ENCODE results near the gene BRINP1. TPM values are rescaled to one million over a fixed set of nuclear protein-coding genes. Genes with fewer than 3 reads are reported as not detected.

The BRINP1 gene
- total and polyA plus RNA-seq, 2 of the 8 experiments (the other 6 are each of a cell fraction or from before 2014, with no cell fraction given) = 19.5 to 20.5 TPM

GRCh38 chr9:119409552-119409951 is 40.3 kb upstream of the BRINP1 start (continued):
- TF ChIP-seq, protein P1, sequence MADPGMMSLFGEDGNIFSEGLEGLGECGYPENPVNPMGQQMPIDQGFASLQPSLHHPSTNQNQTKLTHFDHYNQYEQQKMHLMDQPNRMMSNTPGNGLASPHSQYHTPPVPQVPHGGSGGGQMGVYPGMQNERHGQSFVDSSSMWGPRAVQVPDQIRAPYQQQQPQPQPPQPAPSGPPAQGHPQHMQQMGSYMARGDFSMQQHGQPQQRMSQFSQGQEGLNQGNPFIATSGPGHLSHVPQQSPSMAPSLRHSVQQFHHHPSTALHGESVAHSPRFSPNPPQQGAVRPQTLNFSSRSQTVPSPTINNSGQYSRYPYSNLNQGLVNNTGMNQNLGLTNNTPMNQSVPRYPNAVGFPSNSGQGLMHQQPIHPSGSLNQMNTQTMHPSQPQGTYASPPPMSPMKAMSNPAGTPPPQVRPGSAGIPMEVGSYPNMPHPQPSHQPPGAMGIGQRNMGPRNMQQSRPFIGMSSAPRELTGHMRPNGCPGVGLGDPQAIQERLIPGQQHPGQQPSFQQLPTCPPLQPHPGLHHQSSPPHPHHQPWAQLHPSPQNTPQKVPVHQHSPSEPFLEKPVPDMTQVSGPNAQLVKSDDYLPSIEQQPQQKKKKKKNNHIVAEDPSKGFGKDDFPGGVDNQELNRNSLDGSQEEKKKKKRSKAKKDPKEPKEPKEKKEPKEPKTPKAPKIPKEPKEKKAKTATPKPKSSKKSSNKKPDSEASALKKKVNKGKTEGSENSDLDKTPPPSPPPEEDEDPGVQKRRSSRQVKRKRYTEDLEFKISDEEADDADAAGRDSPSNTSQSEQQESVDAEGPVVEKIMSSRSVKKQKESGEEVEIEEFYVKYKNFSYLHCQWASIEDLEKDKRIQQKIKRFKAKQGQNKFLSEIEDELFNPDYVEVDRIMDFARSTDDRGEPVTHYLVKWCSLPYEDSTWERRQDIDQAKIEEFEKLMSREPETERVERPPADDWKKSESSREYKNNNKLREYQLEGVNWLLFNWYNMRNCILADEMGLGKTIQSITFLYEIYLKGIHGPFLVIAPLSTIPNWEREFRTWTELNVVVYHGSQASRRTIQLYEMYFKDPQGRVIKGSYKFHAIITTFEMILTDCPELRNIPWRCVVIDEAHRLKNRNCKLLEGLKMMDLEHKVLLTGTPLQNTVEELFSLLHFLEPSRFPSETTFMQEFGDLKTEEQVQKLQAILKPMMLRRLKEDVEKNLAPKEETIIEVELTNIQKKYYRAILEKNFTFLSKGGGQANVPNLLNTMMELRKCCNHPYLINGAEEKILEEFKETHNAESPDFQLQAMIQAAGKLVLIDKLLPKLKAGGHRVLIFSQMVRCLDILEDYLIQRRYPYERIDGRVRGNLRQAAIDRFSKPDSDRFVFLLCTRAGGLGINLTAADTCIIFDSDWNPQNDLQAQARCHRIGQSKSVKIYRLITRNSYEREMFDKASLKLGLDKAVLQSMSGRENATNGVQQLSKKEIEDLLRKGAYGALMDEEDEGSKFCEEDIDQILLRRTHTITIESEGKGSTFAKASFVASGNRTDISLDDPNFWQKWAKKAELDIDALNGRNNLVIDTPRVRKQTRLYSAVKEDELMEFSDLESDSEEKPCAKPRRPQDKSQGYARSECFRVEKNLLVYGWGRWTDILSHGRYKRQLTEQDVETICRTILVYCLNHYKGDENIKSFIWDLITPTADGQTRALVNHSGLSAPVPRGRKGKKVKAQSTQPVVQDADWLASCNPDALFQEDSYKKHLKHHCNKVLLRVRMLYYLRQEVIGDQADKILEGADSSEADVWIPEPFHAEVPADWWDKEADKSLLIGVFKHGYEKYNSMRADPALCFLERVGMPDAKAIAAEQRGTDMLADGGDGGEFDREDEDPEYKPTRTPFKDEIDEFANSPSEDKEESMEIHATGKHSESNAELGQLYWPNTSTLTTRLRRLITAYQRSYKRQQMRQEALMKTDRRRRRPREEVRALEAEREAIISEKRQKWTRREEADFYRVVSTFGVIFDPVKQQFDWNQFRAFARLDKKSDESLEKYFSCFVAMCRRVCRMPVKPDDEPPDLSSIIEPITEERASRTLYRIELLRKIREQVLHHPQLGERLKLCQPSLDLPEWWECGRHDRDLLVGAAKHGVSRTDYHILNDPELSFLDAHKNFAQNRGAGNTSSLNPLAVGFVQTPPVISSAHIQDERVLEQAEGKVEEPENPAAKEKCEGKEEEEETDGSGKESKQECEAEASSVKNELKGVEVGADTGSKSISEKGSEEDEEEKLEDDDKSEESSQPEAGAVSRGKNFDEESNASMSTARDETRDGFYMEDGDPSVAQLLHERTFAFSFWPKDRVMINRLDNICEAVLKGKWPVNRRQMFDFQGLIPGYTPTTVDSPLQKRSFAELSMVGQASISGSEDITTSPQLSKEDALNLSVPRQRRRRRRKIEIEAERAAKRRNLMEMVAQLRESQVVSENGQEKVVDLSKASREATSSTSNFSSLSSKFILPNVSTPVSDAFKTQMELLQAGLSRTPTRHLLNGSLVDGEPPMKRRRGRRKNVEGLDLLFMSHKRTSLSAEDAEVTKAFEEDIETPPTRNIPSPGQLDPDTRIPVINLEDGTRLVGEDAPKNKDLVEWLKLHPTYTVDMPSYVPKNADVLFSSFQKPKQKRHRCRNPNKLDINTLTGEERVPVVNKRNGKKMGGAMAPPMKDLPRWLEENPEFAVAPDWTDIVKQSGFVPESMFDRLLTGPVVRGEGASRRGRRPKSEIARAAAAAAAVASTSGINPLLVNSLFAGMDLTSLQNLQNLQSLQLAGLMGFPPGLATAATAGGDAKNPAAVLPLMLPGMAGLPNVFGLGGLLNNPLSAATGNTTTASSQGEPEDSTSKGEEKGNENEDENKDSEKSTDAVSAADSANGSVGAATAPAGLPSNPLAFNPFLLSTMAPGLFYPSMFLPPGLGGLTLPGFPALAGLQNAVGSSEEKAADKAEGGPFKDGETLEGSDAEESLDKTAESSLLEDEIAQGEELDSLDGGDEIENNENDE (IDR thresholded peaks at IDR 0.05; ENCODE audit: insufficient replicate concordance, low read length) = no peak
- TF ChIP-seq CTCF (IDR thresholded peaks at IDR 0.05; ENCODE audit: control extremely low read depth in 1 of 3, insufficient read depth in 1 of 3, low read depth in 1 of 3, low read length in 3 of 3) (peak in 1 of 3 experiments; percentile 5; a peak in 1 of 4 replicates), HDAC2 (IDR thresholded peaks at IDR 0.05; ENCODE audit: borderline replicate concordance in 1 of 2, low read depth in 2 of 2, low read length in 2 of 2) (no peak), CBX8 (IDR thresholded peaks at IDR 0.05; ENCODE audit: borderline replicate concordance, low read depth, low read length) (no peak), HDAC6 (IDR thresholded peaks at IDR 0.05; ENCODE audit: low read depth, low read length) (no peak), NANOG (IDR thresholded peaks at IDR 0.05; ENCODE audit: insufficient read depth, low read depth, low read length, poor library complexity, severe bottlenecking) (no peak), SIRT6 (IDR thresholded peaks at IDR 0.05; ENCODE audit: low read length) (no peak), CHD1 (IDR thresholded peaks at IDR 0.05; ENCODE audit: low read depth, low read length) (no peak), TBP (IDR thresholded peaks at IDR 0.05; ENCODE audit: low read depth, low read length) (no peak)
